Muscle layer of duodenum (tissue), 2 donors: Measurements from ENCODE around the gene CYP46A1.

ENCODE experiments used
- H3K27ac ChIP-seq: one replicate; pipeline ENCODE4 v1.7.0; 2013; ENCODE audit warnings: mild to moderate bottlenecking, low read length
- H3K27me3 ChIP-seq: one replicate; pipeline ENCODE4 v1.7.0; 2013; ENCODE audit warnings: low read depth, mild to moderate bottlenecking, control low read depth, low read length
- H3K36me3 ChIP-seq, 2 donors: one replicate each; pipeline ENCODE4 v1.7.0; 2013; ENCODE audit warnings: low read length in 2 of 2, control low read depth in 1 of 2, mild to moderate bottlenecking in 1 of 2; ENCODE audit not compliant: insufficient read depth in 2 of 2, control insufficient read depth in 1 of 2
- H3K4me1 ChIP-seq, 2 donors: one replicate each; pipeline ENCODE4 v1.7.0; 2013; ENCODE audit warnings: low read length in 2 of 2, mild to moderate bottlenecking in 2 of 2, control low read depth in 1 of 2, moderate library complexity in 1 of 2; ENCODE audit not compliant: insufficient read depth in 2 of 2, control insufficient read depth in 1 of 2
- H3K4me3 ChIP-seq, 2 donors: one replicate each; pipeline ENCODE4 v1.7.0; 2013; ENCODE audit warnings: low read length in 2 of 2, low read depth in 1 of 2, mild to moderate bottlenecking in 1 of 2
- H3K9me3 ChIP-seq, 2 donors: one replicate each; pipeline ENCODE4 v1.7.0; 2013; ENCODE audit warnings: low read length in 2 of 2, control low read depth in 1 of 2, mild to moderate bottlenecking in 1 of 2; ENCODE audit not compliant: control insufficient read depth in 1 of 2
- donor health status: healthy.

The CYP46A1 gene

GRCh38 chr14:99667821-99668220 lies 16.3 kb upstream of the CYP46A1 start:
- Histone ChIP-seq H3K36me3 (peaks cover 0 to 1% of the 10 kb centered on the region in 2 donors), H3K4me3 (no peak overlapping the region), H3K27ac (no peak overlapping the region), H3K9me3 (no peaks in the 10 kb centered on the region), H3K4me1 (peaks cover 0 to 5% of the 10 kb centered on the region in 2 donors), H3K27me3 (no peaks in the 10 kb centered on the region)

GRCh38 chr14:99668307-99669295 lies 15.5 kb upstream of the CYP46A1 start:
- peaks cover 0 to 5% of the 10 kb centered on the region in 2 donors for H3K4me1 ChIP-seq
- H3K36me3 ChIP-seq: no peaks in the 10 kb centered on the region
- H3K4me3 ChIP-seq: no peak overlapping the region
- H3K9me3 ChIP-seq: no peaks in the 10 kb centered on the region
- H3K27me3 ChIP-seq: no peaks in the 10 kb centered on the region
- H3K27ac ChIP-seq: no peak overlapping the region

- Histone ChIP-seq H3K4me3 (no peak overlapping the region), H3K36me3 (no peaks in the 10 kb centered on the region), H3K27me3 (no peaks in the 10 kb centered on the region), H3K9me3 (no peaks in the 10 kb centered on the region), H3K27ac (no peak overlapping the region), H3K4me1 (no peaks in the 10 kb centered on the region)
These were observed 13.5 kb upstream of the CYP46A1 start for GRCh38 chr14:99670361-99671234.

- Histone ChIP-seq H3K4me1 (no peaks in the 10 kb centered on the region), H3K27ac (no peak overlapping the region), H3K4me3 (no peak overlapping the region), H3K27me3 (no peaks in the 10 kb centered on the region), H3K36me3 (no peaks in the 10 kb centered on the region), H3K9me3 (no peaks in the 10 kb centered on the region)
These were observed 12.6 kb upstream of the CYP46A1 start for GRCh38 chr14:99671235-99672224.

- no peaks in the 10 kb centered on the region for H3K4me1 ChIP-seq
- no peak overlapping the region for H3K27ac ChIP-seq
- no peaks in the 10 kb centered on the region for H3K36me3 ChIP-seq
These were observed 11.4 kb upstream of the CYP46A1 start for GRCh38 chr14:99672506-99673304.

GRCh38 chr14:99673305-99674063 lies 10.6 kb upstream of the CYP46A1 start:
- H3K4me1 ChIP-seq: no peaks in the 10 kb centered on the region
- no peaks in the 10 kb centered on the region for H3K27me3 ChIP-seq
- peaks cover 0 to 10% of the 10 kb centered on the region in 2 donors for H3K9me3 ChIP-seq
- no peaks in the 10 kb centered on the region for H3K36me3 ChIP-seq
- no peak overlapping the region for H3K4me3 ChIP-seq
- no peak overlapping the region for H3K27ac ChIP-seq

More at GRCh38 chr14:99672506-99673304, 11.4 kb upstream of the CYP46A1 start:
- H3K4me3 ChIP-seq: no peak overlapping the region
- peaks cover 0 to 4% of the 10 kb centered on the region in 2 donors for H3K9me3 ChIP-seq
- H3K27me3 ChIP-seq: no peaks in the 10 kb centered on the region

GRCh38 chr14:99674064-99674650 lies 9.9 kb upstream of the CYP46A1 start:
- no peaks in the 10 kb centered on the region for H3K4me1 ChIP-seq
- no peaks in the 10 kb centered on the region for H3K36me3 ChIP-seq
- H3K27ac ChIP-seq: no peak overlapping the region
- H3K4me3 ChIP-seq: no peak overlapping the region
- peaks cover 0 to 15% of the 10 kb centered on the region in 2 donors for H3K9me3 ChIP-seq
- H3K27me3 ChIP-seq: no peaks in the 10 kb centered on the region

- Histone ChIP-seq H3K9me3 (peaks cover 0 to 15% of the 10 kb centered on the region in 2 donors), H3K4me1 (no peaks in the 10 kb centered on the region), H3K4me3 (no peak overlapping the region), H3K36me3 (no peaks in the 10 kb centered on the region), H3K27ac (no peak overlapping the region), H3K27me3 (no peaks in the 10 kb centered on the region)
These were observed 9.2 kb upstream of the CYP46A1 start for GRCh38 chr14:99674776-99675381.

GRCh38 chr14:99675382-99675835 lies 8.7 kb upstream of the CYP46A1 start:
- H3K4me3 ChIP-seq: no peak overlapping the region
- peaks cover 0 to 15% of the 10 kb centered on the region in 2 donors for H3K9me3 ChIP-seq
- H3K4me1 ChIP-seq: no peaks in the 10 kb centered on the region
- H3K27me3 ChIP-seq: no peaks in the 10 kb centered on the region
- no peak overlapping the region for H3K27ac ChIP-seq
- no peaks in the 10 kb centered on the region for H3K36me3 ChIP-seq
